HFF-Myc (cell line): ENCODE results near the gene ZFR2.

Experiments used
- DNase-seq: peaks from one replicate; pipeline ENCODE4 v3.0.0-alpha.2; 2011; ENCODE audit warnings: low read depth; ENCODE audit errors: extremely low read depth
- H3K4me3 ChIP-seq: replicated peaks from 2 replicates; pipeline ENCODE4 v1.5.1; 2011; ENCODE audit warnings: low read depth, mild to moderate bottlenecking, control low read depth, low read length
- TF ChIP-seq, protein P1 (sequence below): IDR thresholded peaks from 2 replicates; pipeline ENCODE4 v1.5.1; 2012; ENCODE audit warnings: mild to moderate bottlenecking, low read depth, low read length, control low read depth; ENCODE audit errors: missing control alignments

ZFR2 gene

DNA sequence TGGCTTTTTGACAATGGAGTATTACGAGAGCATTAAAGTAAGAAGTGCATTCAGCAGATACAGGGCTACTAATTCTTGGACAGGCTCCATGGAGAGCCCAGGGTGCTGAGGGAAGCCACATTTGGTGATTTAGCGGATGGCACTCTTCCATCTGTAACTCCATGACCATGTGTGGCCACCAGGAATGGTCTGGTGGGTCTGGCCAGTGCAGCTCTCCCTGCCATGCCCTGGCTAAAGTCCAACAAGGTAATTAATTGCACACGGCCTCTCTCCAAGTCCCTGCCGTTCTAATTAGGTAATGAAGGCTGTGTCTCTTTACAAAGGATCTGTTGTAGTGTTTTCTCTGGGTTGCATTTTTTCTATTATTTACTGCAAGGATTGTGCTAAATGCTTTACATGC lies 4.3 kb upstream of the ZFR2 start:
- DNase-seq, result no peak
- TF ChIP-seq, protein P1, sequence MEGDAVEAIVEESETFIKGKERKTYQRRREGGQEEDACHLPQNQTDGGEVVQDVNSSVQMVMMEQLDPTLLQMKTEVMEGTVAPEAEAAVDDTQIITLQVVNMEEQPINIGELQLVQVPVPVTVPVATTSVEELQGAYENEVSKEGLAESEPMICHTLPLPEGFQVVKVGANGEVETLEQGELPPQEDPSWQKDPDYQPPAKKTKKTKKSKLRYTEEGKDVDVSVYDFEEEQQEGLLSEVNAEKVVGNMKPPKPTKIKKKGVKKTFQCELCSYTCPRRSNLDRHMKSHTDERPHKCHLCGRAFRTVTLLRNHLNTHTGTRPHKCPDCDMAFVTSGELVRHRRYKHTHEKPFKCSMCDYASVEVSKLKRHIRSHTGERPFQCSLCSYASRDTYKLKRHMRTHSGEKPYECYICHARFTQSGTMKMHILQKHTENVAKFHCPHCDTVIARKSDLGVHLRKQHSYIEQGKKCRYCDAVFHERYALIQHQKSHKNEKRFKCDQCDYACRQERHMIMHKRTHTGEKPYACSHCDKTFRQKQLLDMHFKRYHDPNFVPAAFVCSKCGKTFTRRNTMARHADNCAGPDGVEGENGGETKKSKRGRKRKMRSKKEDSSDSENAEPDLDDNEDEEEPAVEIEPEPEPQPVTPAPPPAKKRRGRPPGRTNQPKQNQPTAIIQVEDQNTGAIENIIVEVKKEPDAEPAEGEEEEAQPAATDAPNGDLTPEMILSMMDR, result no peak
- H3K4me3 ChIP-seq, result no peak overlapping the region

DNA sequence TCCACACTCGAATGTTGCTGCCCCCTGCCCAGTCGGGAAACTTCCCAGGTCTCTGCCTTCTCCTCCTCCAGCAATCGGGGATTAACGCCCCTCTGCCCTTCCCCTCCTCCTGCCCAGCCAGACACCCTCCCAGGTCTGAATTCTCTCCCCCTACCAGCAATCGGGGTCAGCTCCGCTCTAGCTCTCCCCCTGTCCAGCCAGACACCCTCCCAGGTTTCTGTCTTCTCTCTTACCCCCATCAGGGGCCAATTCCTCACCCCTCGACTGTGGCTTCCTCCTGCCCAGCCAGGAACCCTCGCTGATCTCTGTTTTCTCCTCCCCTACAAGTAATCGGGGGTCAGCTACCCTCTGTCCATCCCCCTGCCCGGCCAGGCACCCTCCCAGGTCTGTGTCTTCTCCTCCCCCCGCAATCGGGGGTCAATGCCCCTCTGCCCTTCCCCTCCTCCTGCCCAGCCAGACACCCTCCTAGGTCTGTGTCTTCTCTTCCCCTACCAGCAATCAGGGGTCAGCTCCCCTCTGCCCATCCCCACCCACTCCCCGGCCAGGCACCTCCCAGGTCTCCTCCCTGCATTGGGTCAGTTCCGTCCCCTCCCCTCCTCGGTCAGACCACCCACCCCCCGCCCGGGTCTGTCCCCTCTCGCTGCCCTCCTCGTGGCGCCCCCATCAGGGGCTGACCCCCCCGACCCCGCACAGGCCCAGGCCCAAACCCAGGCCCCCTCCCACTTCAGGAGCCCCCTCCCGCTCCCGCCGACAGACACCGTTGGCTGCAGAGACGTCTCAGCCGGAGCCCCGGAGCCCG lies 668 bp downstream of the ZFR2 start:
- DNase-seq, result no peak
- TF ChIP-seq, protein P1, result no peak
- H3K4me3 ChIP-seq, result no peak overlapping the region

DNA sequence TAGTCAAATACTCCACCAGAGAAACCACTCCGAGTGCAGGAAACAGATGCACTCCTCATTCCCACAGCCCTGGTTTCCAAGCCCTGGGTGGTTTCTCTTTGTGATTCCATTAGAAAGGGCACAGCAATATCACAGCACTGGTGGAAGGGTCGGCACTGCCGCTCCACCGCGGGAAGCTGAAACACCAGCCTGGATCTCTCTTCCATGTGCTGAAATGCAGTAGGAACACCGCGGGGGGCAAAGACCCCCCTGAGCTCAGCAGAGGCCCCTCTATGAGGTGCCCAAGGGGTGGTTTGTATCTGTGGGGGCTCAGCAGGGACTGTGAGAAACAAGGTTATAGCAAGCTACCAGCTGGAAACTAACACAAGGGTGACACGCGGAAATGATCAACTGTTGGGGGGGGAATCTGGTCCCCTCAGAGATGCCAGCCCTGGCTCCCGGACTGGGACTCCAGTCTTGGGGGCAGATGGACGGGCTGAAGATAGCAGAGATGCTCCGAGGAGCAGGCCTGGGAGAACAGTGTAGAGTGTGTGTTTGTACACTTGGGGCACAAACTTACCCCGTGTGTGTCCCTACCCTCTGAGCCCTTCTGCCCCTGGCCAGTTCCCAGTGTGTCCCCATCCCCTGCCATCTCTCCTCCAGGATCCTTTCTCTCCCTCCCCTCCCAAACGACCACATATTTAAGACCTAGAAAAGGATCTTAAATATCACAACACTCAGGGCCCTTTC lies 1.8 kb downstream of the ZFR2 start:
- no peak overlapping the region for H3K4me3 ChIP-seq
- TF ChIP-seq, protein P1, result no peak
- no peak for DNase-seq

DNA sequence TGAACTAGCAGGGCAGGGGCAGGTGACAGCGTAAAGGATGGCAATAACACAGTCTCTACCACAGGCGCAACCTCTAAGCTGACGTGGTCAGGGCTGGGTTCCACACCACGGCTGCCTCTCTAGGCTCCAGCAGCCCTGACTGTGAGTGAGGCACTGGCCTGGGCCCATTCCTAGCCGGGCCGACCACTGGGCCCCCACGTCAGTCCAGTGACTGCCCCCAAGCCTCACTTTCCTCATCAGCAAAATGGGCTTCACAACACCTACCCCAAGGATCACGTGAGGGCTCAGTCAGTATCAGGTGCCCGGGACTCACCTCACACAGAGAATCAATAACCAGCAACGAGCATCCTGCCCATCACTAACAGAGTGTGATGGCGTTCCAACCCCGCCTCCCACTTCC lies 5.2 kb downstream of the ZFR2 start:
- no peak overlapping the region for H3K4me3 ChIP-seq
- DNase-seq, result no peak
- TF ChIP-seq, protein P1, result no peak

DNA sequence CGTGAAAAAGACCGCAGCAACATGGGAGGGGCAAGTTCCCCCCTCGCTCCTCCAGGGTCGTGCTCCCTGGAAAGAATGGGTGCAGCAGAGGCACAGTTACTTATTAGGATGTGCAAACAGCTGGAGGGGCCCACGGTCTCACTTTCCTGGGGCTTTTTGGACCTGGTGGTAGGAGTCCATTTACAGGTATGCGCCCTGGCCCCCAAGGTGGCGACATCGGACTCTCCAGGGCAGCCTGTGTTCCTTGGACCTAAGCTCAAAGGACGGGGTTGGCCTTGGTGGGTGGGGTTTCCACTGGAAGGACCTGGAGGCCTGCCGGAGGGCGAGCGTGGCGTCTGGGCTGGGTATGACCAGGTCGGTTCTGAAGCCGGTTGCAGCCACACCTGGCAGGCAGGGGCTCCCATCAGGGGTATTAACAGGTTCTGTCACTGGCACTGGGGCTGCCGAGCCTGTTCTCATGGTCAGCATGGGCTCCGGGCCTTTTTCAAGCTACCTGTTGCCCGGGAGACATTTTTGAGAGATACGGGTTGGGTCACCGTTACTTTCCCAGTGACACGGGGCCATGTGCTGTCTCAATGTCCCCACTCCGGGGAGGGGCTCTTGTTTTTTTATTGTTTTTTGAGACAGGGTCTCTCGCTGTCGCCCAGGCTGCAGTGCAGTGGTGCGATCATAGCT lies 5.9 kb downstream of the ZFR2 start:
- DNase-seq, result no peak
- TF ChIP-seq, protein P1, result no peak
- no peak overlapping the region for H3K4me3 ChIP-seq

DNA sequence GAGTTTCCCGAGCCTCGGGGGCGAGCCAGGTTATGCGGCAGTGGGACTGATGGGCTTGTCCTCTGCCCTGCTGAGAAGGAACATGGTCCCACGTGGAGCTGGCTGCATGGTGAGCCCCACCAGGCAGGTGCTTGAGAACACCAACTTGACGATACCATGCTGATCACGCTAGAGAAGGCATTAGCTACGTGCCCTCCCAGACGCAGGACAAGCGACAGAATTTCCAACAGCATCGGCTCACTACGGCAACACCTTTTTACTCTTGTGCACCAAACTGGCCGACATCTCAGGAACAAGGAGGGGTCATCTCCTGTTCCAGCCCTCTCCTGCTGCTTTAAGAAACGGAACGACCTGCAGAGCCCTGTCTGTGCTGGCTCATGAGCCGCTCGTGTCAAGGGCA lies 8.3 kb downstream of the ZFR2 start:
- H3K4me3 ChIP-seq, result no peak overlapping the region
- no peak for DNase-seq
- TF ChIP-seq, protein P1, result no peak
